GM21825 (cell line): Measurements from ENCODE around the gene HLA-F.

Experiments
- ATAC-seq: cut with Tn5 transposase; IDR thresholded peaks from one replicate; pipeline ENCODE4 v1.9.1; 2021; ENCODE audit warnings: mild to moderate bottlenecking, moderate library complexity; ENCODE audit not compliant: unreplicated experiment

HLA-F gene

GRCh38 chr6:29742127-29742526 lies 18.9 kb downstream of the HLA-F start:
- no peak for ATAC-seq

- ATAC-seq = no peak
Observed at GRCh38 chr6:29743025-29743424, 19.8 kb downstream of the HLA-F start.

- ATAC-seq = no peak
Observed at GRCh38 chr6:29743568-29743967, 20.3 kb downstream of the HLA-F start.

GRCh38 chr6:29744131-29744530 lies 20.9 kb downstream of the HLA-F start:
- no peak for ATAC-seq

GRCh38 chr6:29744621-29745020 lies 21.4 kb downstream of the HLA-F start:
- no peak for ATAC-seq

- ATAC-seq = no peak
Observed at GRCh38 chr6:29745386-29745785, 22.2 kb downstream of the HLA-F start.

GRCh38 chr6:29745855-29746449 lies 22.7 kb downstream of the HLA-F start:
- no peak for ATAC-seq

- ATAC-seq = no peak
Observed at GRCh38 chr6:29746846-29747687, 23.8 kb downstream of the HLA-F start.

GRCh38 chr6:29747688-29748250 lies 24.5 kb downstream of the HLA-F start:
- ATAC-seq = no peak

GRCh38 chr6:29748391-29749307 lies 25.4 kb downstream of the HLA-F start:
- ATAC-seq = peak; percentile 72

- no peak for ATAC-seq
Observed at GRCh38 chr6:29749308-29749662, 26.1 kb downstream of the HLA-F start.

GRCh38 chr6:29749668-29750067 lies 26.4 kb downstream of the HLA-F start:
- ATAC-seq = no peak

GRCh38 chr6:29750709-29751108 lies 27.5 kb downstream of the HLA-F start:
- no peak for ATAC-seq

GRCh38 chr6:29751480-29751879 lies 28.2 kb downstream of the HLA-F start:
- no peak for ATAC-seq

- ATAC-seq = peak; percentile 65
Observed at GRCh38 chr6:29752451-29753308, 29.4 kb downstream of the HLA-F start.

- ATAC-seq = no peak
Observed at GRCh38 chr6:29753309-29753644, 30.0 kb downstream of the HLA-F start.

- no peak for ATAC-seq
Observed at GRCh38 chr6:29755295-29755871, 32.1 kb downstream of the HLA-F start.

GRCh38 chr6:29757282-29757681 lies 34.0 kb downstream of the HLA-F start:
- no peak for ATAC-seq

- no peak for ATAC-seq
Observed at GRCh38 chr6:29757701-29758293, 34.6 kb downstream of the HLA-F start.

- no peak for ATAC-seq
Observed at GRCh38 chr6:29758761-29759160, 35.5 kb downstream of the HLA-F start.
